HEK293 (cell line): ENCODE data around the gene CXCL11.

ENCODE experiments used
- CTCF ChIA-PET: fragments of 350-600 bp; formaldehyde crosslinking; extraction: SDS; loops from one replicate; lab custom pipeline; 2021; ENCODE audit warnings: antibody characterized with exemption; lab: Yijun Ruan, JAX
- POLR2A ChIA-PET: fragments of 300-600 bp; formaldehyde crosslinking; extraction: SDS; loops from one replicate; lab custom pipeline; 2020; ENCODE audit warnings: antibody characterized with exemption, inconsistent platforms; lab: Yijun Ruan, JAX
- H3K27ac ChIP-seq: fragments of 200-500 bp; sonication (Bioruptor generic); 2 replicates; pipeline ENCODE4 v1.5.1; 2014; ENCODE audit warnings: low read depth, low read length, control low read depth, inconsistent platforms; ENCODE audit errors: extremely low read depth
- H3K36me3 ChIP-seq, 2 experiments: fragments of 200-500 bp in 1 of 2; sonication (Bioruptor generic) in 1 of 2; 1 replicate in 1 of 2; 2 replicates in 1 of 2; pipeline ENCODE4 v1.5.1; 2014 to 2017; ENCODE audit warnings: inconsistent platforms in 2 of 2, low read length in 2 of 2; ENCODE audit not compliant: control insufficient read depth in 2 of 2, insufficient read depth in 1 of 2
- H3K4me1 ChIP-seq: fragments of 200-500 bp; sonication (Bioruptor generic); 2 replicates; pipeline ENCODE4 v1.5.1; 2014; ENCODE audit warnings: mild to moderate bottlenecking, low read length, inconsistent platforms; ENCODE audit not compliant: control insufficient read depth, insufficient read depth
- H3K4me3 ChIP-seq: 2 replicates; pipeline ENCODE4 v1.5.1; 2011; ENCODE audit warnings: low read depth, mild to moderate bottlenecking, control low read depth, low read length, moderate library complexity
- H3K9me3 ChIP-seq: fragments of 200-500 bp; sonication (Bioruptor generic); 2 replicates; pipeline ENCODE4 v1.5.1; 2014; ENCODE audit warnings: low read depth, low read length, inconsistent platforms; ENCODE audit not compliant: control insufficient read depth, insufficient read depth
- GLI2 ChIP-seq: fragments of 450-650 bp; formaldehyde crosslinking; IDR thresholded peaks from 2 replicates; pipeline ENCODE4; 2017; ENCODE audit warnings: missing biosample characterization, missing genetic modification characterization, low read depth, borderline replicate concordance
- KLF16 ChIP-seq: fragments of 450-650 bp; formaldehyde crosslinking; IDR thresholded peaks from 2 replicates; pipeline ENCODE4 v1.5.1; 2017; ENCODE audit warnings: missing biosample characterization, missing genetic modification characterization
- KLF8 ChIP-seq: fragments of 450-650 bp; formaldehyde crosslinking; IDR thresholded peaks from 2 replicates; pipeline ENCODE4 v1.5.1; 2016; ENCODE audit warnings: missing biosample characterization, missing genetic modification characterization
- MZF1 ChIP-seq: fragments of 450-650 bp; formaldehyde crosslinking; IDR thresholded peaks from 2 replicates; pipeline ENCODE4 v1.5.1; 2017; ENCODE audit warnings: missing biosample characterization, missing genetic modification characterization, borderline replicate concordance
- OVOL3 ChIP-seq: fragments of 450-650 bp; formaldehyde crosslinking; IDR thresholded peaks from 2 replicates; pipeline ENCODE4 v1.5.1; 2016; ENCODE audit warnings: missing biosample characterization, missing genetic modification characterization
- PRDM1 ChIP-seq: fragments of 450-650 bp; formaldehyde crosslinking; IDR thresholded peaks from 2 replicates; pipeline ENCODE4; 2016; ENCODE audit warnings: missing biosample characterization, missing genetic modification characterization
- TRIM28 ChIP-seq: IDR thresholded peaks from 2 replicates; pipeline ENCODE4 v1.6.1; 2011; ENCODE audit warnings: low read length, control low read depth, borderline replicate concordance
- ZBTB1 ChIP-seq: fragments of 450-650 bp; formaldehyde crosslinking; IDR thresholded peaks from 2 replicates; pipeline ENCODE4 v1.5.1; 2016; ENCODE audit warnings: missing biosample characterization, missing genetic modification characterization
- ZBTB10 ChIP-seq: fragments of 450-650 bp; formaldehyde crosslinking; IDR thresholded peaks from 2 replicates; pipeline ENCODE4 v1.5.1; 2016; ENCODE audit warnings: missing biosample characterization, missing genetic modification characterization
- ZEB2 ChIP-seq: fragments of 450-650 bp; formaldehyde crosslinking; IDR thresholded peaks from 2 replicates; pipeline ENCODE4 v1.5.1; 2016; ENCODE audit warnings: missing biosample characterization, missing genetic modification characterization
- ZNF121 ChIP-seq: fragments of 450-650 bp; formaldehyde crosslinking; IDR thresholded peaks from 2 replicates; pipeline ENCODE4 v1.5.1; 2016; ENCODE audit warnings: missing biosample characterization, missing genetic modification characterization
- ZNF155 ChIP-seq: fragments of 450-650 bp; formaldehyde crosslinking; IDR thresholded peaks from 2 replicates; pipeline ENCODE4 v1.5.1; 2016; ENCODE audit warnings: missing biosample characterization, missing genetic modification characterization
- ZNF23 ChIP-seq: fragments of 450-650 bp; formaldehyde crosslinking; IDR thresholded peaks from 2 replicates; pipeline ENCODE4 v1.5.1; 2016; ENCODE audit warnings: missing biosample characterization, missing genetic modification characterization, borderline replicate concordance
- ZNF350 ChIP-seq: fragments of 450-650 bp; formaldehyde crosslinking; IDR thresholded peaks from 2 replicates; pipeline ENCODE4 v1.5.0; 2017; ENCODE audit warnings: missing biosample characterization, mild to moderate bottlenecking, missing genetic modification characterization
- ZNF37A ChIP-seq: fragments of 450-650 bp; IDR thresholded peaks from 2 replicates; pipeline ENCODE4 v1.5.1; 2018; ENCODE audit warnings: missing biosample characterization, missing genetic modification characterization
- ZNF529 ChIP-seq: fragments of 450-650 bp; formaldehyde crosslinking; IDR thresholded peaks from 2 replicates; pipeline ENCODE4 v1.5.1; 2017; ENCODE audit warnings: missing genetic modification characterization, missing biosample characterization; ENCODE audit not compliant: insufficient replicate concordance
- ZNF561 ChIP-seq: fragments of 450-650 bp; IDR thresholded peaks from 2 replicates; pipeline ENCODE4 v1.5.1; 2018; ENCODE audit warnings: missing biosample characterization, missing genetic modification characterization, borderline replicate concordance
- ZNF571 ChIP-seq: fragments of 450-650 bp; formaldehyde crosslinking; IDR thresholded peaks from 2 replicates; pipeline ENCODE4 v1.5.0; 2017; ENCODE audit warnings: missing biosample characterization, missing genetic modification characterization
- ZNF621 ChIP-seq: fragments of 450-650 bp; formaldehyde crosslinking; IDR thresholded peaks from 2 replicates; pipeline ENCODE4 v1.5.1; 2017; ENCODE audit warnings: missing biosample characterization, missing genetic modification characterization
- ZNF843 ChIP-seq: fragments of 450-650 bp; formaldehyde crosslinking; IDR thresholded peaks from 2 replicates; pipeline ENCODE4 v1.5.1; 2016; ENCODE audit warnings: missing biosample characterization, missing genetic modification characterization
- TF ChIP-seq, protein P1 (sequence below): fragments of 450-650 bp; formaldehyde crosslinking; IDR thresholded peaks from 2 replicates; pipeline ENCODE4 v1.5.1; 2016; ENCODE audit warnings: missing biosample characterization, missing genetic modification characterization
- TF ChIP-seq, protein P2 (sequence below): IDR thresholded peaks from 2 replicates; pipeline ENCODE4 v1.6.1; 2011; ENCODE audit warnings: mild to moderate bottlenecking, low read depth, low read length, borderline replicate concordance
- TF ChIP-seq, protein P3 (sequence below): fragments of 450-650 bp; formaldehyde crosslinking; IDR thresholded peaks from 2 replicates; pipeline ENCODE4 v1.5.1; 2016; ENCODE audit warnings: missing biosample characterization, missing genetic modification characterization, borderline replicate concordance
- TF ChIP-seq, protein P4 (sequence below): fragments of 450-650 bp; formaldehyde crosslinking; optimal IDR thresholded peaks from 2 replicates; pipeline ENCODE3; 2016; ENCODE audit warnings: missing biosample characterization, mild to moderate bottlenecking, missing genetic modification characterization

Gene CXCL11

DNA sequence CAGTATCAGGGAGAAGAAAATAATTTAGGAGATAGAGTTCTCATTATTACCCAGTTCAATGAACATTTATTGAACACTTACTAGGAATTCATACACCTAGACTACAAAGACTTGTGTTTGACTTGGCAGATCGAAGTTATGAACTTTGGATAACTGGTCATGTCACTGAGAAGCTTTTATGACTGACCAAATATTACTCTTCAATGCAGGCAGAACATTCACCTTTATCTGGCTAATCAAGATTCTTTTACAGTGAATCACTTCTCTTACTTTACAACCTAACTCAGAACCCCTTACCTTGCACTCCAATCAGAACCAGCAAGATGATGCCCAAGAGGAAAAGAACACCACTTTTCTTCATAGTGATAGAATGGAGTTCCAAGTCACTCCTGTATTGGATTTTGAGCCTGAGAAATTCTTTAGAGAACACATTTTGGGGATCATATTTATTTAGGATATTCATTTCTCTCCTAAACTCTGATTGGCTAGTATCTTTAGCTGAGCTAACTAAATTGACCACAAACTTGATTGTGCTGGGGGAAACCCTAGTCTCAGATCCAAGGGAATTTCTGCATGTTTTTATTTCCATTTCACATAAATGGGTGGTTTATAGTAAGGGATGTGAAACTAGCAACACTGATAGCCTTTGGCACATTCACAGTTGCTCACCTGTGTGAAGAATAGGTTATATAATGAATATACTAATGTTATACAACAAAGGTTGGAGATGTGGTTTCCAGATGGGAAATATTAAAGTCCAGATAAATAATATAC lies 28.6 kb downstream of the CXCL11 start, which contains the start of gene CXCL9:
Gene CXCL9, minus strand, starts transcription at position 421 of the 774 bp plus-strand sequence. Its CDS starts 60 bp downstream, at position 361.
- POLR2A ChIA-PET, result no interaction called here
- Histone ChIP-seq H3K27ac (no peak within 1 kb of the TSS), H3K9me3 (no peaks in the 10 kb centered on the region), H3K4me3 (no peak within 1 kb of the TSS), H3K4me1 (no peaks in the 10 kb centered on the region), H3K36me3 (no peaks in the 10 kb centered on the region)
- CTCF ChIA-PET, result interaction anchor here (1.5 kb wide), 1 partner anchor 11 kb away, joined by 6 read pairs; no protein-coding TSS in a partner anchor
- TF ChIP-seq KLF8 (no peak), ZNF121 (tag by site-specific recombination) (no peak), MZF1 (no peak), ZNF155 (tag by site-specific recombination) (no peak), OVOL3 (tag by site-specific recombination) (no peak), ZNF571 (tag by site-specific recombination) (no peak), TRIM28 (no peak), ZNF561 (tag by site-specific recombination) (no peak), ZNF23 (no peak), ZNF529 (tag by site-specific recombination) (no peak), ZNF843 (tag by site-specific recombination) (no peak), ZBTB10 (tag by site-specific recombination) (no peak), ZNF37A (tag by site-specific recombination) (no peak), KLF16 (tag by site-specific recombination) (no peak), ZBTB1 (tag by site-specific recombination) (no peak), PRDM1 (tag by site-specific recombination) (no peak), ZNF621 (tag by site-specific recombination) (no peak)
- TF ChIP-seq, protein P1, sequence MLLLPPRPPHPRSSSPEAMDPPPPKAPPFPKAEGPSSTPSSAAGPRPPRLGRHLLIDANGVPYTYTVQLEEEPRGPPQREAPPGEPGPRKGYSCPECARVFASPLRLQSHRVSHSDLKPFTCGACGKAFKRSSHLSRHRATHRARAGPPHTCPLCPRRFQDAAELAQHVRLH, result no peak
- TF ChIP-seq, protein P2, sequence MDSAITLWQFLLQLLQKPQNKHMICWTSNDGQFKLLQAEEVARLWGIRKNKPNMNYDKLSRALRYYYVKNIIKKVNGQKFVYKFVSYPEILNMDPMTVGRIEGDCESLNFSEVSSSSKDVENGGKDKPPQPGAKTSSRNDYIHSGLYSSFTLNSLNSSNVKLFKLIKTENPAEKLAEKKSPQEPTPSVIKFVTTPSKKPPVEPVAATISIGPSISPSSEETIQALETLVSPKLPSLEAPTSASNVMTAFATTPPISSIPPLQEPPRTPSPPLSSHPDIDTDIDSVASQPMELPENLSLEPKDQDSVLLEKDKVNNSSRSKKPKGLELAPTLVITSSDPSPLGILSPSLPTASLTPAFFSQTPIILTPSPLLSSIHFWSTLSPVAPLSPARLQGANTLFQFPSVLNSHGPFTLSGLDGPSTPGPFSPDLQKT, result no peak
- TF ChIP-seq, protein P3, sequence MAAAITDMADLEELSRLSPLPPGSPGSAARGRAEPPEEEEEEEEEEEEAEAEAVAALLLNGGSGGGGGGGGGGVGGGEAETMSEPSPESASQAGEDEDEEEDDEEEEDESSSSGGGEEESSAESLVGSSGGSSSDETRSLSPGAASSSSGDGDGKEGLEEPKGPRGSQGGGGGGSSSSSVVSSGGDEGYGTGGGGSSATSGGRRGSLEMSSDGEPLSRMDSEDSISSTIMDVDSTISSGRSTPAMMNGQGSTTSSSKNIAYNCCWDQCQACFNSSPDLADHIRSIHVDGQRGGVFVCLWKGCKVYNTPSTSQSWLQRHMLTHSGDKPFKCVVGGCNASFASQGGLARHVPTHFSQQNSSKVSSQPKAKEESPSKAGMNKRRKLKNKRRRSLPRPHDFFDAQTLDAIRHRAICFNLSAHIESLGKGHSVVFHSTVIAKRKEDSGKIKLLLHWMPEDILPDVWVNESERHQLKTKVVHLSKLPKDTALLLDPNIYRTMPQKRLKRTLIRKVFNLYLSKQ (tag by site-specific recombination), result no peak
- TF ChIP-seq, all 188 proteins: peak for 0

DNA sequence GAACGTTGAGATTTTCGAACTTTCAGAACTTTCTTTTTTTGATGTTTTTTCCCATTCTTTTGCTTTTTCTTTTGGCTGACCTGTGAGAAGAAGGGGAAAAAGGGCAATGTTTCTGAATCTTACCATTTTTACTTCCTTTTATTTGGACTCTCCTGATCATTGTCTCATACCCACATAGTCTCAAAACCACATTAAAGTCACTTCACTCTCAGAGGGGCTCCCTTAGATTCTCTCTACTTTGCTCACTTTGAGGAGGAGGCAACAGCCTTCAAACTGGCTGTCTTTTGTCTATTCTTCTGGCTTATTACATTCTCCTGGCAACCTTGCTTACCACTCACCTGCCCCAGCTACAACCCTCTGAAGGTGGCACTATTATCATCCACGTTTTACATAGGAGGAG lies 32.2 kb downstream of the CXCL11 start:
- CTCF ChIA-PET, result no interaction called here
- no peak overlapping the region for H3K4me3 ChIP-seq
- POLR2A ChIA-PET, result no interaction called here
- TF ChIP-seq, protein P4, sequence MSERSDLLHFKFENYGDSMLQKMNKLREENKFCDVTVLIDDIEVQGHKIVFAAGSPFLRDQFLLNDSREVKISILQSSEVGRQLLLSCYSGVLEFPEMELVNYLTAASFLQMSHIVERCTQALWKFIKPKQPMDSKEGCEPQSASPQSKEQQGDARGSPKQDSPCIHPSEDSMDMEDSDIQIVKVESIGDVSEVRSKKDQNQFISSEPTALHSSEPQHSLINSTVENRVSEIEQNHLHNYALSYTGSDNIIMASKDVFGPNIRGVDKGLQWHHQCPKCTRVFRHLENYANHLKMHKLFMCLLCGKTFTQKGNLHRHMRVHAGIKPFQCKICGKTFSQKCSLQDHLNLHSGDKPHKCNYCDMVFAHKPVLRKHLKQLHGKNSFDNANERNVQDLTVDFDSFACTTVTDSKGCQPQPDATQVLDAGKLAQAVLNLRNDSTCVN (tag by site-specific recombination), result no peak
- no peak for TF ChIP-seq GLI2 (tag by site-specific recombination)
- no peak for TF ChIP-seq ZNF350
- TF ChIP-seq ZEB2 (tag by site-specific recombination), result no peak
- TF ChIP-seq, all 188 proteins: peak for 0
- Histone ChIP-seq H3K27ac (no peak overlapping the region), H3K36me3 (no peaks in the 10 kb centered on the region), H3K4me1 (no peaks in the 10 kb centered on the region), H3K9me3 (no peaks in the 10 kb centered on the region)
